CD14-positive monocyte (primary cell): ENCODE data around the gene CDH4. TPM values are rescaled to one million over a fixed set of nuclear protein-coding genes. Genes with fewer than 3 reads are reported as not detected.
A peak's percentile ranks its signal among the peaks of the same experiment; 100 is the strongest.
"Not testable (repeated sequence)": the region's sequence is repeated elsewhere in the genome, so short reads cannot be mapped to it uniquely, and the experiment has no call there.

Source experiments
- DNase-seq, 3 donors: peaks; one replicate each; pipeline ENCODE4 v3.0.0-alpha.2; 2011 to 2022
- H2AFZ ChIP-seq: 2 replicates; pipeline ENCODE4 v1.6.0; 2012; ENCODE audit warnings: mild to moderate bottlenecking, low read depth, low read length, inconsistent platforms; ENCODE audit not compliant: insufficient read depth, poor library complexity, severe bottlenecking
- H3K27ac ChIP-seq, 2 donors: 1 replicate in 1 of 2; 2 replicates in 1 of 2; pipeline ENCODE4 v1.5.1; 2012 to 2013; ENCODE audit warnings: low read length in 2 of 2, control low read depth in 1 of 2, inconsistent platforms in 1 of 2, low read depth in 1 of 2, mild to moderate bottlenecking in 1 of 2
- H3K27me3 ChIP-seq, 2 donors: one replicate each; pipeline versions ENCODE4 v1.6.0 to v1.6.1; 2011 to 2013; ENCODE audit warnings: low read length in 2 of 2; ENCODE audit not compliant: control insufficient read depth in 2 of 2, insufficient read depth in 2 of 2
- H3K36me3 ChIP-seq, 2 donors: replicated peaks in 1 of 2; 1 replicate in 1 of 2; 2 replicates in 1 of 2; pipeline versions ENCODE4 v1.5.1 to v1.6.1; 2012 to 2013; ENCODE audit warnings: low read length in 2 of 2, control low read depth in 1 of 2, inconsistent platforms in 1 of 2, mild to moderate bottlenecking in 1 of 2; ENCODE audit not compliant: insufficient read depth in 2 of 2, control insufficient read depth in 1 of 2
- H3K4me1 ChIP-seq, 2 donors: 1 replicate in 1 of 2; 2 replicates in 1 of 2; pipeline versions ENCODE4 v1.5.1 to v1.6.1; 2012 to 2013; ENCODE audit warnings: low read length in 2 of 2, control low read depth in 1 of 2, inconsistent platforms in 1 of 2, mild to moderate bottlenecking in 1 of 2, moderate library complexity in 1 of 2; ENCODE audit not compliant: insufficient read depth in 2 of 2, control insufficient read depth in 1 of 2
- H3K4me2 ChIP-seq: replicated peaks from 2 replicates; pipeline ENCODE3; 2012; ENCODE audit warnings: low read length, moderate library complexity, mild to moderate bottlenecking; ENCODE audit not compliant: poor library complexity, severe bottlenecking; ENCODE audit errors: extremely low read depth
- H3K4me3 ChIP-seq, 3 experiments: fragments of 200-600 bp in 1 of 3; sonication (generic) in 1 of 3; replicated peaks in 1 of 3; 1 replicate in 2 of 3; 2 replicates in 1 of 3; pipeline ENCODE4 v1.5.1; 2011 to 2013; ENCODE audit warnings: low read length in 3 of 3, mild to moderate bottlenecking in 3 of 3, control low read depth in 2 of 3, low read depth in 2 of 3, inconsistent platforms in 1 of 3, moderate library complexity in 1 of 3
- H3K79me2 ChIP-seq: 2 replicates; pipeline ENCODE4 v1.6.0; 2012; ENCODE audit warnings: mild to moderate bottlenecking, control low read depth, inconsistent platforms, low read length, moderate library complexity; ENCODE audit not compliant: insufficient read depth
- H3K9ac ChIP-seq: 2 replicates; pipeline ENCODE4 v1.6.0; 2017; ENCODE audit warnings: low read length, mild to moderate bottlenecking; ENCODE audit not compliant: insufficient read depth, poor library complexity, severe bottlenecking
- H3K9me3 ChIP-seq, 2 donors: replicated peaks in 1 of 2; 1 replicate in 1 of 2; 2 replicates in 1 of 2; pipeline versions ENCODE4 v1.5.1 to v1.6.1; 2012 to 2013; ENCODE audit warnings: low read length in 2 of 2, control low read depth in 1 of 2; ENCODE audit not compliant: control insufficient read depth in 1 of 2, insufficient read depth in 1 of 2
- H4K20me1 ChIP-seq: 2 replicates; pipeline ENCODE4 v1.6.0; 2012; ENCODE audit warnings: mild to moderate bottlenecking, low read length, control low read depth, moderate library complexity; ENCODE audit not compliant: insufficient read depth
- H3K27ac Mint-ChIP-seq, 7 donors: one replicate each; pipeline ENCODE4 v1.8.0; 2020; ENCODE audit warnings: mild to moderate bottlenecking in 7 of 7, mixed read lengths in 7 of 7, moderate library complexity in 6 of 7, inconsistent platforms in 2 of 7
- H3K27me3 Mint-ChIP-seq, 3 donors: one replicate each; pipeline ENCODE4 v1.8.0; 2021 to 2022; ENCODE audit warnings: low read depth in 3 of 3, mild to moderate bottlenecking in 3 of 3, mixed read lengths in 3 of 3, moderate library complexity in 3 of 3, inconsistent platforms in 1 of 3
- H3K36me3 Mint-ChIP-seq, 2 donors: one replicate each; pipeline ENCODE4 v1.8.0; 2020; ENCODE audit warnings: mixed read lengths in 2 of 2, inconsistent platforms in 1 of 2, mild to moderate bottlenecking in 1 of 2
- H3K4me1 Mint-ChIP-seq: one replicate; pipeline ENCODE4 v1.8.0; 2020; ENCODE audit warnings: mild to moderate bottlenecking, mixed read lengths
- H3K4me3 Mint-ChIP-seq, 2 donors: one replicate each; pipeline ENCODE4 v1.8.0; 2020; ENCODE audit warnings: mild to moderate bottlenecking in 2 of 2, mixed read lengths in 2 of 2, moderate library complexity in 1 of 2
- H3K9me3 Mint-ChIP-seq, 7 donors: one replicate each; pipeline ENCODE4 v1.8.0; 2020 to 2022; ENCODE audit warnings: mixed read lengths in 7 of 7, mild to moderate bottlenecking in 6 of 7, moderate library complexity in 6 of 7, inconsistent platforms in 2 of 7
- CTCF ChIP-seq: fragments of 200-600 bp; IDR thresholded peaks from one replicate; pipeline ENCODE4 v1.8.0; 2022; ENCODE audit warnings: antibody characterized with exemption, mild to moderate bottlenecking
- WGBS: methylation state at CpG from one replicate; pipeline ENCODE4 v1.1.5; 2013; ENCODE audit warnings: missing lambda C conversion rate; ENCODE audit not compliant: insufficient coverage; 5-methylcytosine and 5-hydroxymethylcytosine counted together
- intact Hi-C, 2 donors: fragments of 100-400 bp; cut with micrococcal nuclease; formaldehyde crosslinking; loops; one replicate each; pipeline versions ENCODE4 v1.15.0 to v1.15.1; 2023
- polyA plus RNA-seq, 3 donors: library from polyadenylated mRNA; depleted of rRNA in 1 of 3; unstranded in 2 of 3; stranded (reverse) in 1 of 3; fragments of 300-500 nt in 2 of 3; fragments of >200 nt in 1 of 3; fragmentation: Illumina TruSeq in 2 of 3; gene quantifications; 1 replicate in 2 of 3; 2 replicates in 1 of 3; pipeline ENCODE4 v1.2.3, GENCODE V29; 2012 to 2021

The CDH4 gene
- polyA plus RNA-seq, 3 donors: not detected

DNA sequence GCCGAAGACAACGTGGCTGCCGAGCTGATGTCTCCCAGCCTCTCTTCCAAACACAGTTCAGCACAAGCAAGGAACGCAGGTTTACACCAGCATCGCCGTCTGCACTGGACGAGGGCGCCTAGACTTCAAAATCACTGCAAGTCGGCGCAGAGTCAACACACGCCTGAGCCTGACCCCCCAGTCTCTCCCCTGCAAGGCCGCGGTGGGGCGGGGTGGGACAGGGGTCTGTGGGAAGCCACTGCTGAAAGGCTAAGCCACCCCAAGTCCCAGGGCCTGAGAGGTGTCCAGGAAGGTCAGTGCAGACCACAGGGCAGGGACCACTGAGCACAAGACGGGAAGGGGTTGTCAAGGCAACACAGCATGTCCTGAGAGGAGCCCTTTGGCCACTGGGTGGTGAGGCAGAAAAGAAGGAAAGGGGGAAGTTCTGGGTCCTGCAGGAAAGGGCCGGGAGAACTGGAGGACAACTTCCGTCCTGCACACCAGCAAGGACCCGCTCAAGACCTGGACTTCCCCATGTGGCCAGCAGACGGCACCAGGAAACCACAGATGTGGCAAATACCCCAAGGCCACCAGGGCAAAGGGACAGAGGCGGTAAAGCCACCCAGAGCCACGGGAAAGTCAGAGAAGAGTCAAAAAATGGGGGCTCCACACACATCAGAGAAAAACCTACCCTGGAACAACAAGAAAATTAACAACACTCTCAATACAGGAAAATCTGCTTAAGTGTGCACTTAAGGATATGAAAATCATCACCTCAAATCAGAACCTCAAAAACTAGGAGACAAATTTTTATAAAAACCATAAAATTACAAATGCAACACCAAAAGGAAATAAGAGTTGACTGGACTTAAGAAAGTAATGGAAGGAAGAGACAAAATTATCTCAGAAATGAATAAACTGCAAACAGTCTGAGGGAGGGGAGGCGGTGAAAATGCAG is 728.9 kb downstream of the CDH4 start:
- H3K4me3 ChIP-seq: no peak overlapping the region
- H3K4me1 ChIP-seq: peaks cover 5 to 12% of the 10 kb centered on the region in 2 donors
- WGBS: 75% methylated on average over 21 of the region's 22 CpGs
- no peak overlapping the region for H3K4me2 ChIP-seq
- H3K79me2 ChIP-seq: no peaks in the 10 kb centered on the region
- Mint-ChIP-seq H3K4me3 (no peak overlapping the region), H3K9me3 (peaks cover 5 to 18% (median 13%) of the 10 kb centered on the region in 7 donors), H3K27ac (peak overlapping the region in 5 of 7 donors; percentile 3 to 65 (median 19)), H3K4me1 (peaks cover 15% of the 10 kb centered on the region), H3K36me3 (peaks cover 35 to 72% of the 10 kb centered on the region in 2 donors), H3K27me3 (peaks cover 0 to 2% (median 1%) of the 10 kb centered on the region in 3 donors)
- no peak overlapping the region for H3K27ac ChIP-seq
- H3K9me3 ChIP-seq: peaks cover 7 to 52% of the 10 kb centered on the region in 2 donors
- peaks cover 7% of the 10 kb centered on the region for H4K20me1 ChIP-seq
- H2AFZ ChIP-seq: no peak overlapping the region
- peak; percentile 14 to 54 (median 37) for DNase-seq
- H3K36me3 ChIP-seq: peaks cover 27 to 54% of the 10 kb centered on the region in 2 donors
- intact Hi-C loops: no loop called here
- H3K27me3 ChIP-seq: no peaks in the 10 kb centered on the region
- TF ChIP-seq CTCF: peak; percentile 68
- H3K9ac ChIP-seq: no peak overlapping the region

DNA sequence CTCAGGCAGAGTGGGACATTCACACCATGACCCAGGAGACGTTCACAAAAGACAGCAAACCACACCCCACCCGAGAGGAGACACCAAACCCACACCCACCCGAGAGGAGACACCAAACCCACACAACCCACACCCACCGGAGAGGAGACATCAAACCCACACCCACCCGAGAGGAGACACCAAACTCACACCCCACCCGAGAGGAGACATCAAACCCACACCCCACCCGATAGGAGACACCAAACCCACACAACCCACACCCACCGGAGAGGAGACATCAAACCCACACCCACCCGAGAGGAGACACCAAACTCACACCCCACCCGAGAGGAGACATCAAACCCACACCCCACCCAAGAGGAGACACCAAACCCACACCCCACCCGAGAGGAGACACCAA is 729.6 kb downstream of the CDH4 start:
- H3K79me2 ChIP-seq, H4K20me1 ChIP-seq, H2AFZ ChIP-seq, DNase-seq, H3K4me3 Mint-ChIP-seq, intact Hi-C loops, H3K27ac ChIP-seq, H3K4me3 ChIP-seq, H3K9ac ChIP-seq, H3K27me3 ChIP-seq, H3K4me2 ChIP-seq, H3K27me3 Mint-ChIP-seq: not testable (repeated sequence)
- H3K4me1 Mint-ChIP-seq: peaks cover 15% of the 10 kb centered on the region
- H3K27ac Mint-ChIP-seq: peak overlapping the region in 3 of 7 donors; percentile 3 to 59 (median 52)
- peaks cover 5 to 12% of the 10 kb centered on the region in 2 donors for H3K4me1 ChIP-seq
- H3K9me3 Mint-ChIP-seq: peaks cover 5 to 18% (median 10%) of the 10 kb centered on the region in 7 donors
- H3K36me3 Mint-ChIP-seq: peaks cover 36 to 69% of the 10 kb centered on the region in 2 donors
- H3K9me3 ChIP-seq: peaks cover 7 to 45% of the 10 kb centered on the region in 2 donors
- no CpG with 5 or more reads among the region's 11 CpGs for WGBS
- peaks cover 20 to 51% of the 10 kb centered on the region in 2 donors for H3K36me3 ChIP-seq
